GM19467 (cell line): ENCODE results near the gene DNASE1L1.

Experiments used
- ATAC-seq: cut with Tn5 transposase; IDR thresholded peaks from one replicate; pipeline ENCODE4 v1.9.1; 2021; ENCODE audit warnings: mild to moderate bottlenecking, moderate library complexity; ENCODE audit not compliant: unreplicated experiment

Gene DNASE1L1

GRCh38 chrX:154384284-154384892, 24.7 kb downstream of the DNASE1L1 start:
- ATAC-seq: no peak

- ATAC-seq: no peak
These were observed 25.4 kb downstream of the DNASE1L1 start for GRCh38 chrX:154383359-154384283.

GRCh38 chrX:154382483-154383069, 26.5 kb downstream of the DNASE1L1 start:
- no peak for ATAC-seq

GRCh38 chrX:154381271-154381670, 27.8 kb downstream of the DNASE1L1 start:
- no peak for ATAC-seq

GRCh38 chrX:154380787-154381186, 28.3 kb downstream of the DNASE1L1 start:
- ATAC-seq: no peak

- no peak for ATAC-seq
These were observed 28.9 kb downstream of the DNASE1L1 start for GRCh38 chrX:154380153-154380552.

- no peak for ATAC-seq
These were observed 29.5 kb downstream of the DNASE1L1 start for GRCh38 chrX:154379569-154379951.

GRCh38 chrX:154378799-154379568, 30.1 kb downstream of the DNASE1L1 start, which contains the start of gene EMD:
TSS of gene EMD (plus strand) at chrX:154379295. CDS start at chrX:154379485, 190 bp downstream.
- ATAC-seq: peak; percentile 74

GRCh38 chrX:154378059-154378798, 30.8 kb downstream of the DNASE1L1 start:
- peak; percentile 1 for ATAC-seq

- no peak for ATAC-seq
These were observed 32.3 kb downstream of the DNASE1L1 start for GRCh38 chrX:154376774-154377173.

- no peak for ATAC-seq
These were observed 33.9 kb downstream of the DNASE1L1 start for GRCh38 chrX:154375156-154375504.

- ATAC-seq: no peak
These were observed 34.5 kb downstream of the DNASE1L1 start, which contains the start of gene FLNA for GRCh38 chrX:154374313-154375155. TSS of gene FLNA (minus strand) at chrX:154374634. CDS start at chrX:154371245, 3,389 bp downstream.

- ATAC-seq: no peak
These were observed 35.4 kb downstream of the DNASE1L1 start for GRCh38 chrX:154373340-154374306.

GRCh38 chrX:154372612-154373022, 36.4 kb downstream of the DNASE1L1 start:
- no peak for ATAC-seq

GRCh38 chrX:154371789-154372300, 37.2 kb downstream of the DNASE1L1 start:
- no peak for ATAC-seq

- ATAC-seq: peak; percentile 52
These were observed 37.9 kb downstream of the DNASE1L1 start for GRCh38 chrX:154371017-154371788.
